Hippocampal formation (tissue), 2 donors: ENCODE data around the gene SLC9A9.
"Not testable (repeated sequence)": the region's sequence is repeated elsewhere in the genome, so short reads cannot be mapped to it uniquely, and the experiment has no call there.

Experiments used
- DNase-seq, 2 donors: peaks; one replicate each; lab custom pipeline; 2025; lab: John Stamatoyannopoulos, UW

SLC9A9 gene

GRCh38 chr3:143287403-143287802, 560.9 kb downstream of the SLC9A9 start:
- no peak for DNase-seq

DNA sequence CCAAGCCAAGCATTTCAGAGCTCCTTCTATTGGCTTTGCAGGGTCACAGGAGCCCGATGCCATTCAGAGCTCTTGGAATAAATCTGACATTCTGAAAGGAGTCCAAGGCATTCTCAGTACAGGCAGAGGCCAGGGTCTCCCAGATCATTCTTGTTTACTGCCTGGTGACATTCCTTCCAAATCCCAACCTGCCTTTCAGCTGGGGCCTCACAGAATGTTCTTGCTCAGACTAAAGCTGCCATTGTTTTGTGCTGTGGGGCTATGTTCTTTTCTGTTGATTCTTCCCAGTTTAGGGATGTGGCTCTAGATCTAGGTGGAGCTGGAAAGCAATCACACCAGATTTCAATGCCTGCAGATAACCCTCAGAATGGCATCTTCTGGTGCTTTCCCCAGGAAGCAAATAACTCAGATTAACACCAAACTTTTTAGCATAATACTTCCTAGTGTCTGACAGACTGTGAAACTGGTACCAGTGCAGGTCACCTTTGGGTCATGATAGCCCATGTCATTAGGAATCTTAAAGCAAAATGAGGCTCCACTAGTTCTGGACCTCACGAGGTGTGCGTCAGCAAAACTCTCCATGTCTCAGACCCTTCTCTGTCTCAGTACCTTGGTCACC, 561.8 kb downstream of the SLC9A9 start:
- no peak for DNase-seq

- no peak for DNase-seq
These were observed 564.7 kb downstream of the SLC9A9 start for GRCh38 chr3:143283432-143284128.

DNA sequence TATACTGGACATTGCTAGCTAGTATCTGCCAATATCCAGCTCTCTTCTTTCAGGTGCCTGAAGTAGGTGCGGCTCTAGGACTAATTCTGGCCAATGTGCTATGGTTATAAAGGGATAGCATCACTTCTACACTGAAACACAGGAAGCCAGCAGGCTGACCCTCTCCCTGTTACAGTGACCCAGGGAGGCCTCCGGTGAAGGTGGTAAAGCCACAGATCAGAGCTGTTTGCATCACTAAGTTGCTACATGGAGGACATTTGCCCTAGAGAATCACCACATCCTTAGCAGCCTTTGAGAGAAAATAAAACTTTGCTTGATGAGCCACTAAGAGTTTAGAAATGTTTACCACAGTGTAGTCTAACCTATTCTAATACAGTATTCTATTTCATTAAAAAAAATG, 567.3 kb downstream of the SLC9A9 start:
- DNase-seq = no peak

- not testable (repeated sequence) for DNase-seq
These were observed 568.7 kb downstream of the SLC9A9 start for GRCh38 chr3:143279567-143279966.

GRCh38 chr3:143278721-143279120, 569.5 kb downstream of the SLC9A9 start:
- DNase-seq = no peak

DNA sequence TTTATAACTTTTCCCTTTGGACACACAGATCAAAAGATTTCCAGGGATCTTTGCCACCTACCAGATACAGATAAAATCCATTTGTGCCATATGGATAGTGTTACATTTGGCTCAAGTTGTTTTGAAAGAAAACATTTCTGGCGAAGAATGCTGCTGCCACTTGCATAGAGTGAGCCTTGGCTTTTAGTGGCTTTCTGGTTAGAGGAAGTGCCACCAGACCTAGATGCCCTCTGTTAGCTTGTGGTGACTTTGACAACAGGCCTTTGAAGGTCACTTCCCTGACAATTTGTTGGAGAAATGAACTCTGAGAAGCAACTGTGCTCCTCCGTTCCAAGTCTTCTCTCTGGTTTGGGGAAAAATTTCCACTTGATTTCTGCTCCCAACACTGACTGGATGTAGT, 570.7 kb downstream of the SLC9A9 start:
- no peak for DNase-seq

- DNase-seq = no peak
These were observed 571.7 kb downstream of the SLC9A9 start for GRCh38 chr3:143276592-143276991.

GRCh38 chr3:143273975-143274690, 574.1 kb downstream of the SLC9A9 start:
- no peak for DNase-seq

GRCh38 chr3:143271136-143271535, 577.1 kb downstream of the SLC9A9 start:
- no peak for DNase-seq

DNA sequence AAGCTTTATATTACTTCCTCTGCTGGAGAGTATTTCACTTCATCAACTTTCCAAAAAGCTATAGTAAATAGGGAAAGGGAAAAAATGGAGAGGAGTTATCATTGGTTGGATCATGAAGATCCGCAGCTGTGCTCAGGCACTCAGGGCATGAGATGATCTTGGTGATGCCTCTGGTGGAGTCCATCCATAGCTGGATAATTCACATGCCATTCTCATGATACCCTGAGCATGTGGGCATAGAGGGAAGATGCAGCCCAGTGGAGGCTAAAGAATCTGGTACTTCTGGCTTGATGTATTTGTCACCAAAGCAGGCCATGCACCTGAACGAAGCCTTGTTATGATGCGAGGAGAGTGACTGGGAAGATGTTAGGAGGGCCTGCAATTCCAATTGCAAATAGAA, 578.5 kb downstream of the SLC9A9 start:
- DNase-seq = no peak

DNA sequence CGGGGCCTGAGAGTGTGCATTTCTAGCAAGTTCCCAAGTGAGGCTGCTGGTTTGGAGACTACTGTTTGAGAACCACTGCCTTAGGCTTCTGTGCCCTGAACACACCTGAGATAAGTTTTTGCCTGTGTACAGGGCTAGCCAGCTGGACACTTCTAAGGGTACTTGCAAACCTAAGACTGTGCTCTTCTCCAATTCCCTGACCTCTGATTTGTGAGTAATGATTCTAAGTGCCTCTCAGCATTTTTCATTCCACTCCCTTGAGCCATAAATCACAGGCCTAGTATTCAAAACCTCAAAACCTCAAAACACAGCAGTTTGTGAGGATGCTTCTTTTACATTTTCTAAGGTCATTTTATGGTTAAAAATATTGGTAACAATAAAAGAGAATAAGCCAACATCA, 580.3 kb downstream of the SLC9A9 start:
- DNase-seq = no peak

- DNase-seq = no peak
These were observed 581.3 kb downstream of the SLC9A9 start for GRCh38 chr3:143266927-143267326.

GRCh38 chr3:143266511-143266910, 581.8 kb downstream of the SLC9A9 start:
- DNase-seq = no peak

- DNase-seq = no peak
These were observed 582.7 kb downstream of the SLC9A9 start for GRCh38 chr3:143265501-143266070.

DNA sequence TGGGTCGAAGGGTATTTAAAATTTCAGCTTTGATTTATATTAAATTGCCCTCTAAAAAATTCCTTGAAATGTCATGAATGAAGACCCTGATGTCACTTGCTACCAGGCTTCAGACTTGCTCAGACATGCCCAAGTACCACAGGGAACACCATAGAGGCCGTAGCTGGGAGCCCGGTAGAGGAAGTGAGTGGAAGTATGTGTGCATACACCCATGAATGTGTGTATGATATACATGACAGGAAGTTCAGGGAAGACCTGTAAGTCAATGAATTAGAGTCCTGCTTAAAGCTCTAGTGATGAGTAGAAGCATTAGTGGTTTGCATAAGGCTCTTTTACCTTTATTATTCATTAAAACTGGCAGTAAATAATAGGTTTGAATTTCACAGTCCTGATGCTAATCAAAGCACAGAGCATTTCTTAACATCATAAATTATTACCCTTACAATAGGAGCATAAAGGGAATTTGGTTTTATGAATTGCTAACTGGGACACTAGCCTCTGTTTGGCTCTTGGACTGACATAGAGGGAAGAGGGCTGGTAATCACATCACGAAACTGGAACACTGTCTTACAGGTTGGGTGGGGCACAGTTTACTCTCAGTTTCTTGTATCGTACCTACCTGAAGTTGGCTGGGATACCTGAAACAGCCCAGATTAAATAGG, 584.3 kb downstream of the SLC9A9 start:
- no peak for DNase-seq

DNA sequence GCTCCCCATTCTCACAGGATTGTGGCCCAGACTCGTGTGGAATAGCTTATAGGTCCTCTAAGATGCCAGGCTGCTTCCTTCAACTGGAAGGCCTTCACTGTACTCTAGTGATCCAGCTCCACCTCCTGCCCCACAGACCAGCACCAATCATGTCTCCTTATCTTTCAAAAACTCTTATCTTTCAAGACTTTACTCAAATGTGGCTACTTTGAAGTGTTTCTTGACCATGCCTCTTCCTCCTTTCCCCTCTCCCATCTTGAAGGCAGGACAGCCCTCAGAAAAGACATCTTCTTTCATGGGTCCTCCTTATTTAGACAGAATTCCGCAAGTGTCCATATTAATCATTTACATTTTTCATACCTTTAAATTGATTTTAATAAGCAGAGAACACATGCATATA, 586.4 kb downstream of the SLC9A9 start:
- no peak for DNase-seq

DNA sequence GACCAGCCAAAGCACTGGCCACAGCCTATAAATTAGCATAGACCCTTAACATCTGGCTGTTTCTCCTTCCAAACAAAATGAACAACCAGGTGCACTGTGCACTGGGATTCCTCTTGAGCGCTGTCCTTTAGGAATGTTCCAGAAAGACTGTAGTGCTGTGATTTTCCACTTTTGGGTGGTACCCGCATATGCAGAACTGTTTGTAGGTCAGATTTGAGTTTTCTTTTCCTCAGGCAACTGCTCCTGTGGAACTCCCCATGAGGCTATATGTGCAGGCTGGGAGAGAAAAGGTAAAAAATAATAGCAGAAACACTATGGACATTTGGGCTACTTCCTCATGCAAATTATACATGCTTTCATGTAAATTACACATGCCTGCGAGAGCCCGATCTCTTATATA, 589.6 kb downstream of the SLC9A9 start:
- DNase-seq = no peak

- DNase-seq = no peak
These were observed 591.9 kb downstream of the SLC9A9 start for GRCh38 chr3:143256416-143256815.

DNA sequence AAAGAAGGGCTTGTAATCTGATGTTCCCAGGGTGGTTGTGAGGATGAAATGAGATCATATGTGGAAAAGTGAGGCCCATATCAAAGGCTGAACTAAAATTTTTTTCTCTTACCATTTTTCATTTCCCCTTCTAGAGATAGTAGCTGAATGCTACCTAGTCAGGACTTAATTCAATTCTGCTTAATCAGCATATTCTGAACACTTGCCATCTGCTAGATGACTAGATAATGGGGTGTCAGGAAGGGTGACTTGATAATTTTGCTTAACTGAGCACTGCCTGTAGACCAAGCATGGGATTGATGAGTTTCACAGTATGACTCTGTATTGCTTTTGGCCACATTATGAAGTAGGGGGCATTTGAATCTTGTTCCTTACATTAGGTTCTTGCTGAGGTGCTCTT, 592.5 kb downstream of the SLC9A9 start:
- DNase-seq = no peak

DNA sequence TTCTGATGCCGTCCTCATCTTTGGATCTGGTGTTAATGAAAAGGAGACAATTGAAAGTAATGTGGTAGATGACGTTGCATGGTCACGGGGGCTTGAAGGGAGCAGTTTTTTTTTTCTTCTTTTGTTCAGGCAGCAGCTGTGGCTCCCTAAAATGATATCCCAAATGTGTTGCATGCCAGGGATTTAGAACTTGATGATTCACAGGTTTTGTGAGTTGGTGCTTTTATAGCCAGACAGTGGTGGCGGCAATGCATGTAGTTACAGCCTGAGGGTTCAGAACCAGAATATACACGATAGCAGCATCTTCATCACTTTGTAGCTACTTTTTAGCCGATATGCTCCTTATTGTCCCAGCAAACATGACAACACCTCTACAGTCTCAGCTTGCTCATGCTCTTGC, 595.3 kb downstream of the SLC9A9 start:
- no peak for DNase-seq

DNA sequence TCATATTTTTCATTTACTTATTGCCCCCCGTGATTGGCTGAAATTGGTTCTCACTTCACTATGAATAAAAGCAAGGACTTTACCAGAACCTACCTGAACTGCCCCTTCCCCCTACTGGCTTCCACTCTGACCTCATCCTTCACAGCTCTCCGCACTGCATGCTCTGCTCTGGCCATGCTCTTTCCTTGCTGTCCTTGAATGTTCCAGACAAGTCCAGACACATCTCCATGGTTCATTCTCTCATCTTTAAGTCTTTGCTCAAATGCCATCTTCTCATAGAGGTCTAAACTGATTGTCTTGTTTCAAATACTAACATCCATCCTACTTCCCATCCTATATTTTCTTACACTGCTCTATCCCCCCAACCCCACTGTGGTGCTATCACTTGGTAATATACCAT, 599.3 kb downstream of the SLC9A9 start:
- no peak for DNase-seq
